Measurements from ENCODE around the gene APEX2. TPM values are rescaled to one million over a fixed set of nuclear protein-coding genes. Genes with fewer than 3 reads are reported as not detected.

APEX2 gene, protein sequence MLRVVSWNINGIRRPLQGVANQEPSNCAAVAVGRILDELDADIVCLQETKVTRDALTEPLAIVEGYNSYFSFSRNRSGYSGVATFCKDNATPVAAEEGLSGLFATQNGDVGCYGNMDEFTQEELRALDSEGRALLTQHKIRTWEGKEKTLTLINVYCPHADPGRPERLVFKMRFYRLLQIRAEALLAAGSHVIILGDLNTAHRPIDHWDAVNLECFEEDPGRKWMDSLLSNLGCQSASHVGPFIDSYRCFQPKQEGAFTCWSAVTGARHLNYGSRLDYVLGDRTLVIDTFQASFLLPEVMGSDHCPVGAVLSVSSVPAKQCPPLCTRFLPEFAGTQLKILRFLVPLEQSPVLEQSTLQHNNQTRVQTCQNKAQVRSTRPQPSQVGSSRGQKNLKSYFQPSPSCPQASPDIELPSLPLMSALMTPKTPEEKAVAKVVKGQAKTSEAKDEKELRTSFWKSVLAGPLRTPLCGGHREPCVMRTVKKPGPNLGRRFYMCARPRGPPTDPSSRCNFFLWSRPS
- 10 to 100 TPM in 4 of 10 donors, 1 to 10 TPM in 6; 8.7 to 12.5 (median 9.8) TPM for total RNA-seq
- polyA plus RNA-seq = 1 to 10 TPM; 3.7 to 9.4 TPM
- long read RNA-seq, donor 1, transcript APEX2-201 (6 exons, 3,245 nt) = major isoform, 9 of 10 reads
- long read RNA-seq, donor 1, partial matches to known transcripts = 0 of 10 reads
- long read RNA-seq, donor 1, other reads (novel, unspliced or antisense) = 0 of 10 reads
- long read RNA-seq, donor 2, transcript APEX2-201 (6 exons, 3,245 nt) = major isoform, 8 of 11 reads
- long read RNA-seq, donor 2, partial matches to known transcripts = 2 of 11 reads
- long read RNA-seq, donor 2, other reads (novel, unspliced or antisense) = 0 of 11 reads
- long read RNA-seq, donor 3, transcript APEX2-201 (6 exons, 3,245 nt) = major isoform, 17 of 27 reads
- long read RNA-seq, donor 3, partial matches to known transcripts = 9 of 27 reads
- long read RNA-seq, donor 3, other reads (novel, unspliced or antisense) = 0 of 27 reads

DNA sequence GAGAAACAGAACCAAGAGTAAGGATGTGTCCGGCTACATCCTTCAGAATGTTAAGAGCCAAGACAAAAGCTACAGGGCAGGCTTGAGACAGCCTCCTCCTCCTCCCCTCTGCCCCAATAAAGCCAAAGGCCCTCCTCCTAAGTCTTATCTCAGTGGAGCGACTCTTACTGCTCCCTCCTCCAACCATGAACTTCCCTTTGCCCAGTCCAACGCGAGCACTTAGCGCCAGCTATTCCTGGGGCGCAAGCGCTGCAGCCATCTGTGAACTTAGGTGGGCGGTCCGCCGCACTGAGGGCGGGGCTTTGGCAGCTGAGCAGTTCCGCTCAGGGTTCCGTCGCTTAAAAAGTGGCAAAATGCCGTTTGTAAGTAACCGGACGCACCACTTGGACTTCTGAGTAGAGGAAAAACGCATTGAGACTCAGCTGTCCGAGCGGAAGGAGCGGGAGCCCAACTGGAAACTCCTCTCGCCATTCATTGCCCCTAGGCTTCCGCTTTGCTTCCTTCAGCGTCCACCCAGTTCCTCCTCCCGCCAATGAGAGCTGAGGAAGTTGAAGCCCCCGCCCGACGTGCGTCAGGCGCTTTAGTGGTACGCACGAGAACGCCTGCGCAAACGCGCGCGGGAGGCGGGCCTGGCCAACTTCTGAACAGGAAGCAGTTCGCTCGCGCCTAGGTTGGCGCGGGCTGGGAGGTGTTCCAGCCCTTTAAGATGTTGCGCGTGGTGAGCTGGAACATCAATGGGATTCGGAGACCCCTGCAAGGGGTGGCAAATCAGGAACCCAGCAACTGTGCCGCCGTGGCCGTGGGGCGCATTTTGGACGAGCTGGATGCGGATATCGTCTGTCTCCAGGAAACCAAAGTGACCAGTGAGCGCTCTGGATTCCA is at the start of gene APEX2:
Gene APEX2, plus strand, starts transcription at position 647 of the 882 bp plus-strand sequence. Its CDS starts 60 bp downstream, at position 707.
- peaks cover 0 to 18% (median 9%) of the 10 kb centered on the region in 9 donors for H3K4me1 ChIP-seq
- 0 to 1% methylated on average over 54 to 55 of the region's 55 CpGs for WGBS, 2 donors
- peaks cover 0 to 17% (median 0%) of the 10 kb centered on the region in 7 donors for H3K27me3 ChIP-seq
- TF ChIP-seq, protein P1, sequence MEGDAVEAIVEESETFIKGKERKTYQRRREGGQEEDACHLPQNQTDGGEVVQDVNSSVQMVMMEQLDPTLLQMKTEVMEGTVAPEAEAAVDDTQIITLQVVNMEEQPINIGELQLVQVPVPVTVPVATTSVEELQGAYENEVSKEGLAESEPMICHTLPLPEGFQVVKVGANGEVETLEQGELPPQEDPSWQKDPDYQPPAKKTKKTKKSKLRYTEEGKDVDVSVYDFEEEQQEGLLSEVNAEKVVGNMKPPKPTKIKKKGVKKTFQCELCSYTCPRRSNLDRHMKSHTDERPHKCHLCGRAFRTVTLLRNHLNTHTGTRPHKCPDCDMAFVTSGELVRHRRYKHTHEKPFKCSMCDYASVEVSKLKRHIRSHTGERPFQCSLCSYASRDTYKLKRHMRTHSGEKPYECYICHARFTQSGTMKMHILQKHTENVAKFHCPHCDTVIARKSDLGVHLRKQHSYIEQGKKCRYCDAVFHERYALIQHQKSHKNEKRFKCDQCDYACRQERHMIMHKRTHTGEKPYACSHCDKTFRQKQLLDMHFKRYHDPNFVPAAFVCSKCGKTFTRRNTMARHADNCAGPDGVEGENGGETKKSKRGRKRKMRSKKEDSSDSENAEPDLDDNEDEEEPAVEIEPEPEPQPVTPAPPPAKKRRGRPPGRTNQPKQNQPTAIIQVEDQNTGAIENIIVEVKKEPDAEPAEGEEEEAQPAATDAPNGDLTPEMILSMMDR (IDR thresholded peaks at IDR 0.05) = no peak
- no peaks in the 10 kb centered on the region for H3K9me3 ChIP-seq
- ATAC-seq (peak; percentile 95 to 99 (median 98)), DNase-seq (peak; percentile 89 to 91)
- intact Hi-C loops (cut with DNase I) = loop anchor here in 3 of 10 donors (2.0 to 10.0 kb wide), 4 partner anchors 152 to 193 kb away; partner anchors contain the start of gene MAGED2 (in 1 of the 3)
- peak within 1 kb of the TSS; percentile 32 to 77 (median 65) for H3K4me3 ChIP-seq
- peak within 1 kb of the TSS; percentile 37 to 94 (median 88) for H3K27ac ChIP-seq
- peaks cover 0 to 28% (median 0%) of the 10 kb centered on the region in 9 donors for H3K36me3 ChIP-seq

DNA sequence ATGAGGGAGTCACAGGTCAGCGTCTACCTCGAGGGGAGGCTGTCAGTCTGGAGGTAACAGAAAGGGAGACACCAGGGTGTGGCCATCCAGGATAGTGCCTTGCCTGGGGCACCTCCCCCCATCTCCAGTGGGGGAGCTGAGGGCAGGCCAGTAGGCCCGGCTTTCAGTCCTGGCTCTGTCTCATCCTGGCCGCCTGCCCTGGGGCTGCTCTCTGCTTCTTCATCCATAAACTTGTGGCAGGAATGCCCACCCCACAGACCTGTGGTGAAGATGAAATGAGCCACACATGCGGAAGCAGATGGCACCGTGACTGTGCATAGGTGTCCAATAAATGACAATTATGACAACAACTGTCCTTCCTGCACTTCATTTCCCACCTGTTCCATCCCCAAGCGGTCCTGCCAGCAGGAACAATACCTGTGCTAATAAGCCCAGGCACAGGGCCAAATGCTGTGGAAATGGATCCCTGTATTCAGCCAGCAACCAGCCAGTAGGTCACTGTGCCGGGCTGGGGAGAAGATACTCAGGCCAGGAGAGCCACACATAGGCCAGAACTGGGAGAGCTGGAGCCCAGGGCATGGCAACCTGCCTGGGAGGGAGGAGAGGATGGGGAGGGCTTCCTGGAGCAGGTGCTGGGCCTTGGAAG is 49.3 kb upstream of the APEX2 start:
- TF ChIP-seq, protein P1 (IDR thresholded peaks at IDR 0.05) = no peak
- no peaks in the 10 kb centered on the region for H3K36me3 ChIP-seq
- peaks cover 0 to 7% (median 0%) of the 10 kb centered on the region in 7 donors for H3K27me3 ChIP-seq
- 77 to 78% methylated on average over 8 of the region's 8 CpGs for WGBS, 2 donors
- intact Hi-C loops (cut with DNase I) = no loop called here
- ATAC-seq = peak in 1 of 8 donors; percentile 30
- no peak overlapping the region for H3K27ac ChIP-seq
- no peak for DNase-seq
- H3K4me3 ChIP-seq = no peak overlapping the region
- H3K9me3 ChIP-seq = no peaks in the 10 kb centered on the region
- no peaks in the 10 kb centered on the region for H3K4me1 ChIP-seq

DNA sequence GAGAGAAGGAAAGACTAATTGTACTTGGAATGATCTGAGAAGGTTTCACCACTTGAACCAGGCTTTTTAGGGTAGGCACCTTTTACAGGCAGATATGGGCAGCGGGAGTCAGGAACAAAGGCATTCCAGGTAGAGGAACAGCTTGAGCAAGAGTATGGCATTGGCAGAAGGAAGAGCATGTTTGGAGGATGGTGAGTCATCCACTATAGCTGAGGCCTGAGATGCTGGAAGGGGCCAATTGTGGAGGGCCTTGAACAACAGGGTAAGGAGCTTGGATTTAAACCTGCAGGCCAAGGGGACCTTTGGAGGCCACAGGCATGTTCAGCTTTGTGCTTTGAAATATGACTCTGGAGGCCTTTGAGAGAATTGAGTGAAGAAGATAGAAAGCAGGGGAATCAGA is 38.4 kb upstream of the APEX2 start:
- TF ChIP-seq, protein P1 (IDR thresholded peaks at IDR 0.05) = no peak

More for the DNA sequence above, 38.4 kb upstream of the APEX2 start:
- ATAC-seq (no peak), DNase-seq (no peak)
- peaks cover 0 to 17% (median 0%) of the 10 kb centered on the region in 7 donors for H3K27me3 ChIP-seq
- H3K4me1 ChIP-seq = no peaks in the 10 kb centered on the region
- H3K36me3 ChIP-seq = no peaks in the 10 kb centered on the region
- H3K27ac ChIP-seq = no peak overlapping the region
- no peak overlapping the region for H3K4me3 ChIP-seq
- H3K9me3 ChIP-seq = no peaks in the 10 kb centered on the region
- intact Hi-C loops (cut with DNase I) = no loop called here
- WGBS, 2 donors = 92 to 94% methylated on average over 1 of the region's 1 CpG
